A549 treated with AZD9567 at 1 μM for 4 hours (cell line): ENCODE results near the gene SUMF1. TPM values are rescaled to one million over a fixed set of nuclear protein-coding genes. Genes with fewer than 3 reads are reported as not detected.

Experiments used
- total RNA-seq: library from RNA; stranded (reverse); fragments of 200-300 nt; extraction: Qiagen RNA extraction; gene quantifications from 5 replicates; pipeline ENCODE4 v1.2.3, GENCODE V29; 2022; ENCODE audit not compliant: insufficient read depth

SUMF1 gene
- 20.9 to 23.1 TPM (median 21.9 TPM) in 5 replicates for total RNA-seq

GRCh38 chr3:4466741-4467521 is at the start of gene SUMF1:
SUMF1 (minus strand) TSS chr3:4467269; CDS start chr3:4467245, 24 bp downstream.

DNA sequence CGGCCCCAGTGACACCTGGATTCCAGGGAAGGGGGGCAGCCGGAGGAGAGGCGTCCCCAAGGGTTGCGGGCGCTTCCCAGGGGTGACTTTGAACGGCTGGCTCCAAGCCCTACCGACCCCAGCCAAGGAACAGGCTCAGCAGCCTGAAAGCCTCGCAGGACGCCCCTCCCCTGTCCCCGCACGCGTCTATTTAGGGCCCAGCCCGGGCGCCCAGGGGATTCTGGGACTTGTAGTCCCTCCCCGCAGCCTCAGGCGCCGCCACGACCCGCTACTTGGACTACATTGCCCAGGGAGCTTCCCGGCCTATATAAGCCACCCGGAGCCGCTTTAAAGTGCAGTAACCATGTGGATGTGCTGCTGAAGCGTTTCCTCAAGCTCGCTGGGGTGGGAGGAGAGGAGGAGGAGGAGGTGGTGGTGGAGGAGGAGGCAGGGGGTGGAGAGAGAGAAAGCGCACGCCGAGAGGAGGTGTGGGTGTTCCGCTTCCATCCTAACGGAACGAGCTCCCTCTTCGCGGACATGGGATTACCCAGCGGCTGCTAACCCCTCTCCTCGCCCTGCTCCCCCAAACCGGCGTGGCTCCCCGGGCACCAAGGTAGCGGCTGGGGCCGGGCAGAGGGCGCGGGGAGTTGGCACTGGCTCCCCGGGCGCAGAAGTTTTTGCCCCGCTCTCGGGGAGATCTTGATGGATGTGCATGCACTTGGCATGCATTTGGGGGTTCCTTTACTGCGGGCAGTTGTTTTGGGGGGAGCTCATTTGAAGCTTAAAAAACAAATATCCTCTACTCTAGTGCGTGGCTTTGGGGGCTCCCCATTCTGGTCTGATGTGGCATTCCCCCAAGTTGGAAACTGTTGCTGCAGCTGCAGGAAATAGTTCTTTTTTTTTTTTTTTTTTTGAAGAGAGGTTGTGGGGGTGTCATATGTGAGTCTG is 26.2 kb upstream of the SUMF1 start, which contains the start of gene ITPR1:
TSS of gene ITPR1 (plus strand) at position 335 of the 927 bp plus-strand sequence. CDS start 23,144 bp downstream, outside the sequence.

Other genes with a start within 250 kb of the SUMF1 start
- gene SETMAR, start 163.9 kb downstream of the SUMF1 start, total RNA-seq, result 5.9 to 9.1 TPM (median 8.3 TPM) in 5 replicates
- 4.4 to 7.1 TPM (median 5.5 TPM) in 5 replicates for gene ITPR1, start 26.1 kb upstream of the SUMF1 start, total RNA-seq